GM23338 (cell line): Measurements from ENCODE around the gene UBTD1.

Experiments
- CREB1 ChIP-seq: fragments of 250-450 bp; sonication (Bioruptor Pico); IDR thresholded peaks from 2 replicates; pipeline ENCODE4 v1.5.0; 2020; ENCODE audit warnings: low read depth, mild to moderate bottlenecking, moderate library complexity
- CTCF ChIP-seq, 2 experiments: fragments of 200-600 bp in 1 of 2; sonication (generic) in 1 of 2; conservative IDR thresholded peaks; 2 replicates each; pipeline versions ENCODE4 v1.5.1 to v1.6.1; 2016 to 2017; ENCODE audit warnings: antibody characterized with exemption in 2 of 2, low read depth in 2 of 2, mild to moderate bottlenecking in 2 of 2, moderate library complexity in 1 of 2
- EZH2 ChIP-seq: fragments of 200-600 bp; sonication (generic); IDR thresholded peaks from one replicate; pipeline ENCODE4 v1.8.0; 2017; ENCODE audit warnings: antibody characterized with exemption, mild to moderate bottlenecking, low read depth; ENCODE audit not compliant: unreplicated experiment
- EZH2phosphoT487 ChIP-seq: fragments of 200-600 bp; sonication (generic); IDR thresholded peaks from one replicate; pipeline ENCODE4 v1.8.1; 2018; ENCODE audit warnings: antibody characterized with exemption; ENCODE audit not compliant: unreplicated experiment
- JUNB ChIP-seq: IDR thresholded peaks from one replicate; pipeline ENCODE4 v1.6.1; 2016; ENCODE audit warnings: antibody characterized with exemption; ENCODE audit not compliant: unreplicated experiment
- POLR2AphosphoS5 ChIP-seq: IDR thresholded peaks from 2 replicates; pipeline ENCODE4 v1.6.1; 2016; ENCODE audit warnings: antibody characterized with exemption, low read depth
- REST ChIP-seq: IDR thresholded peaks from one replicate; pipeline ENCODE4 v1.6.1; 2018; ENCODE audit warnings: antibody characterized with exemption; ENCODE audit not compliant: unreplicated experiment
- STAT1 ChIP-seq: IDR thresholded peaks from one replicate; pipeline ENCODE4 v1.6.1; 2016; ENCODE audit warnings: antibody characterized with exemption; ENCODE audit not compliant: unreplicated experiment
- ZNF331 ChIP-seq: fragments of 250-450 bp; sonication (Bioruptor Pico); IDR thresholded peaks from 2 replicates; pipeline ENCODE4 v1.5.0; 2020; ENCODE audit warnings: low read depth, mild to moderate bottlenecking, moderate library complexity
- TF ChIP-seq, protein P1 (sequence below): IDR thresholded peaks from 2 replicates; pipeline ENCODE4 v1.6.1; 2016; ENCODE audit warnings: antibody characterized with exemption
- TF ChIP-seq, protein P2 (sequence below): fragments of 250-450 bp; sonication (Bioruptor Pico); IDR thresholded peaks from 2 replicates; pipeline ENCODE4 v1.5.0; 2020; ENCODE audit warnings: mild to moderate bottlenecking, moderate library complexity

DNA sequence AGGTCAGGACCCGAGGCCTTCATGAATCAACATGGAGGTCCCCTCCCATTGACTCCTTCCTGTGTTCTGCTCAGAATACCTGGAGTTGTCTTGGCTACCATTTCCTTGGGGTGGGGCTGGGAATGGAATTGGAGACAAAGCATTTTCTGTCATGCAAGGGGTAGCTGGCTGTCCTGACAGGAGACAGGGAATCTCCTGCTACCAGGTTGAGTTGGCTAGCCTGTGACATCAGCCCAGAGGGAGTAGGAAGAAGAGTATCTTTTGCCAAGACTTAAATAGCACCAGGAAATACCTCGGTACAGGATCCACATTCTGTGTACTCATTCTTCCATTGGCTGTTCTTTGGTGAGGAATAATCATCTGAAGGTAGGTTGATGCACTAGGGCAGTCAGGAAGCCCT lies 47.9 kb upstream of the UBTD1 start:
- TF ChIP-seq CTCF (conservative IDR thresholded peaks at IDR 0.05; ENCODE audit: low read depth in 2 of 2) (no peak), REST (no peak), POLR2AphosphoS5 (no peak), EZH2 (no peak), ZNF331 (no peak), CREB1 (no peak), STAT1 (no peak), EZH2phosphoT487 (no peak), JUNB (no peak)
- TF ChIP-seq, protein P1, sequence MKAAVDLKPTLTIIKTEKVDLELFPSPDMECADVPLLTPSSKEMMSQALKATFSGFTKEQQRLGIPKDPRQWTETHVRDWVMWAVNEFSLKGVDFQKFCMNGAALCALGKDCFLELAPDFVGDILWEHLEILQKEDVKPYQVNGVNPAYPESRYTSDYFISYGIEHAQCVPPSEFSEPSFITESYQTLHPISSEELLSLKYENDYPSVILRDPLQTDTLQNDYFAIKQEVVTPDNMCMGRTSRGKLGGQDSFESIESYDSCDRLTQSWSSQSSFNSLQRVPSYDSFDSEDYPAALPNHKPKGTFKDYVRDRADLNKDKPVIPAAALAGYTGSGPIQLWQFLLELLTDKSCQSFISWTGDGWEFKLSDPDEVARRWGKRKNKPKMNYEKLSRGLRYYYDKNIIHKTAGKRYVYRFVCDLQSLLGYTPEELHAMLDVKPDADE, result no peak
- TF ChIP-seq, protein P2, sequence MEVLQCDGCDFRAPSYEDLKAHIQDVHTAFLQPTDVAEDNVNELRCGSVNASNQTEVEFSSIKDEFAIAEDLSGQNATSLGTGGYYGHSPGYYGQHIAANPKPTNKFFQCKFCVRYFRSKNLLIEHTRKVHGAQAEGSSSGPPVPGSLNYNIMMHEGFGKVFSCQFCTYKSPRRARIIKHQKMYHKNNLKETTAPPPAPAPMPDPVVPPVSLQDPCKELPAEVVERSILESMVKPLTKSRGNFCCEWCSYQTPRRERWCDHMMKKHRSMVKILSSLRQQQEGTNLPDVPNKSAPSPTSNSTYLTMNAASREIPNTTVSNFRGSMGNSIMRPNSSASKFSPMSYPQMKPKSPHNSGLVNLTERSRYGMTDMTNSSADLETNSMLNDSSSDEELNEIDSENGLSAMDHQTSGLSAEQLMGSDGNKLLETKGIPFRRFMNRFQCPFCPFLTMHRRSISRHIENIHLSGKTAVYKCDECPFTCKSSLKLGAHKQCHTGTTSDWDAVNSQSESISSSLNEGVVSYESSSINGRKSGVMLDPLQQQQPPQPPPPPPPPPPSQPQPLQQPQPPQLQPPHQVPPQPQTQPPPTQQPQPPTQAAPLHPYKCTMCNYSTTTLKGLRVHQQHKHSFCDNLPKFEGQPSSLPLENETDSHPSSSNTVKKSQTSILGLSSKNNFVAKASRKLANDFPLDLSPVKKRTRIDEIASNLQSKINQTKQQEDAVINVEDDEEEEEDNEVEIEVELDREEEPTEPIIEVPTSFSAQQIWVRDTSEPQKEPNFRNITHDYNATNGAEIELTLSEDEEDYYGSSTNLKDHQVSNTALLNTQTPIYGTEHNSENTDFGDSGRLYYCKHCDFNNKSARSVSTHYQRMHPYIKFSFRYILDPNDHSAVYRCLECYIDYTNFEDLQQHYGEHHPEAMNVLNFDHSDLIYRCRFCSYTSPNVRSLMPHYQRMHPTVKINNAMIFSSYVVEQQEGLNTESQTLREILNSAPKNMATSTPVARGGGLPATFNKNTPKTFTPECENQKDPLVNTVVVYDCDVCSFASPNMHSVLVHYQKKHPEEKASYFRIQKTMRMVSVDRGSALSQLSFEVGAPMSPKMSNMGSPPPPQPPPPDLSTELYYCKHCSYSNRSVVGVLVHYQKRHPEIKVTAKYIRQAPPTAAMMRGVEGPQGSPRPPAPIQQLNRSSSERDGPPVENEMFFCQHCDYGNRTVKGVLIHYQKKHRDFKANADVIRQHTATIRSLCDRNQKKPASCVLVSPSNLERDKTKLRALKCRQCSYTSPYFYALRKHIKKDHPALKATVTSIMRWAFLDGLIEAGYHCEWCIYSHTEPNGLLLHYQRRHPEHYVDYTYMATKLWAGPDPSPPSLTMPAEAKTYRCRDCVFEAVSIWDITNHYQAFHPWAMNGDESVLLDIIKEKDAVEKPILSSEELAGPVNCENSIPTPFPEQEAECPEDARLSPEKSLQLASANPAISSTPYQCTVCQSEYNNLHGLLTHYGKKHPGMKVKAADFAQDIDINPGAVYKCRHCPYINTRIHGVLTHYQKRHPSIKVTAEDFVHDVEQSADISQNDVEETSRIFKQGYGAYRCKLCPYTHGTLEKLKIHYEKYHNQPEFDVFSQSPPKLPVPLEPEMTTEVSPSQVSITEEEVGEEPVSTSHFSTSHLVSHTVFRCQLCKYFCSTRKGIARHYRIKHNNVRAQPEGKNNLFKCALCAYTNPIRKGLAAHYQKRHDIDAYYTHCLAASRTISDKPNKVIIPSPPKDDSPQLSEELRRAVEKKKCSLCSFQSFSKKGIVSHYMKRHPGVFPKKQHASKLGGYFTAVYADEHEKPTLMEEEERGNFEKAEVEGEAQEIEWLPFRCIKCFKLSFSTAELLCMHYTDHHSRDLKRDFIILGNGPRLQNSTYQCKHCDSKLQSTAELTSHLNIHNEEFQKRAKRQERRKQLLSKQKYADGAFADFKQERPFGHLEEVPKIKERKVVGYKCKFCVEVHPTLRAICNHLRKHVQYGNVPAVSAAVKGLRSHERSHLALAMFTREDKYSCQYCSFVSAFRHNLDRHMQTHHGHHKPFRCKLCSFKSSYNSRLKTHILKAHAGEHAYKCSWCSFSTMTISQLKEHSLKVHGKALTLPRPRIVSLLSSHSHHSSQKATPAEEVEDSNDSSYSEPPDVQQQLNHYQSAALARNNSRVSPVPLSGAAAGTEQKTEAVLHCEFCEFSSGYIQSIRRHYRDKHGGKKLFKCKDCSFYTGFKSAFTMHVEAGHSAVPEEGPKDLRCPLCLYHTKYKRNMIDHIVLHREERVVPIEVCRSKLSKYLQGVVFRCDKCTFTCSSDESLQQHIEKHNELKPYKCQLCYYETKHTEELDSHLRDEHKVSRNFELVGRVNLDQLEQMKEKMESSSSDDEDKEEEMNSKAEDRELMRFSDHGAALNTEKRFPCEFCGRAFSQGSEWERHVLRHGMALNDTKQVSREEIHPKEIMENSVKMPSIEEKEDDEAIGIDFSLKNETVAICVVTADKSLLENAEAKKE, result no peak
